CD4-positive, alpha-beta memory T cell (primary cell): Measurements from ENCODE around the gene LAMA3. TPM values are rescaled to one million over a fixed set of nuclear protein-coding genes. Genes with fewer than 3 reads are reported as not detected.

Experiments used
- CTCF ChIA-PET: fragments of 350-600 bp; sonication (Branson Sonifier 250); formaldehyde crosslinking; loops from one replicate; lab custom pipeline; 2021; ENCODE audit warnings: inconsistent platforms; ENCODE audit not compliant: partially characterized antibody; lab: Charles Lee
- POLR2A ChIA-PET: fragments of 350-600 bp; sonication (Branson Sonifier 250); formaldehyde crosslinking; loops from one replicate; lab custom pipeline; 2021; ENCODE audit not compliant: partially characterized antibody; lab: Charles Lee
- DNase-seq, 5 donors: peaks; one replicate each; pipeline versions ENCODE4 v3.0.0 to v3.0.0-alpha.2; 2020 to 2022; ENCODE audit warnings: mixed read lengths in 1 of 5
- H3K27ac ChIP-seq: one replicate; pipeline ENCODE4 v1.7.0; 2013; ENCODE audit warnings: low read depth, low read length
- H3K27me3 ChIP-seq: 2 replicates; pipeline ENCODE4 v1.7.0; 2013; ENCODE audit warnings: mild to moderate bottlenecking, low read length, moderate library complexity; ENCODE audit not compliant: insufficient read depth
- H3K36me3 ChIP-seq: 2 replicates; pipeline ENCODE4 v1.7.0; 2013; ENCODE audit warnings: mild to moderate bottlenecking, low read length, moderate library complexity; ENCODE audit not compliant: insufficient read depth
- H3K4me1 ChIP-seq: 2 replicates; pipeline ENCODE4 v1.7.0; 2013; ENCODE audit warnings: mild to moderate bottlenecking, low read length, moderate library complexity; ENCODE audit not compliant: insufficient read depth
- H3K4me3 ChIP-seq, 2 donors: one replicate each; pipeline ENCODE4 v1.7.0; 2013; ENCODE audit warnings: low read length in 2 of 2, mild to moderate bottlenecking in 1 of 2
- H3K9me3 ChIP-seq, 2 donors: one replicate each; pipeline ENCODE4 v1.7.0; 2013; ENCODE audit warnings: low read length in 2 of 2, control low read depth in 1 of 2; ENCODE audit not compliant: control insufficient read depth in 1 of 2
- H3K27ac Mint-ChIP-seq, 7 donors: one replicate each; pipeline ENCODE4 v1.8.0; 2020 to 2021; ENCODE audit warnings: mixed read lengths in 7 of 7, mild to moderate bottlenecking in 6 of 7, inconsistent platforms in 3 of 7, moderate library complexity in 3 of 7
- H3K27me3 Mint-ChIP-seq, 2 donors: one replicate each; pipeline ENCODE4 v1.8.0; 2020 to 2021; ENCODE audit warnings: mixed read lengths in 2 of 2
- H3K36me3 Mint-ChIP-seq, 2 donors: one replicate each; pipeline ENCODE4 v1.8.0; 2020 to 2021; ENCODE audit warnings: mixed read lengths in 2 of 2, inconsistent platforms in 1 of 2, mild to moderate bottlenecking in 1 of 2
- H3K4me1 Mint-ChIP-seq, 4 donors: one replicate each; pipeline ENCODE4 v1.8.0; 2020 to 2021; ENCODE audit warnings: mixed read lengths in 4 of 4, mild to moderate bottlenecking in 1 of 4
- H3K4me3 Mint-ChIP-seq, 8 donors: one replicate each; pipeline ENCODE4 v1.8.0; 2020 to 2021; ENCODE audit warnings: mixed read lengths in 8 of 8, mild to moderate bottlenecking in 7 of 8, moderate library complexity in 6 of 8, inconsistent platforms in 3 of 8
- H3K9me3 Mint-ChIP-seq, 8 donors: one replicate each; pipeline ENCODE4 v1.8.0; 2020 to 2021; ENCODE audit warnings: mixed read lengths in 8 of 8, mild to moderate bottlenecking in 5 of 8, inconsistent platforms in 3 of 8, moderate library complexity in 1 of 8
- intact Hi-C: fragments of 100-400 bp; cut with micrococcal nuclease; formaldehyde crosslinking; loops from one replicate; pipeline ENCODE4 v1.15.1; 2023
- polyA plus RNA-seq, 2 donors: library from polyadenylated mRNA; unstranded; fragments of 300-500 nt; fragmentation: Illumina TruSeq; gene quantifications; one replicate each; pipeline ENCODE4 v1.2.3, GENCODE V29; 2021
- total RNA-seq, 2 experiments: library from RNA; stranded (reverse); gene quantifications; one replicate each; pipeline ENCODE4 v1.2.3, GENCODE V29; 2021

Gene LAMA3
- total and polyA plus RNA-seq, 4 experiments from 2014 or later = not detected

- Mint-ChIP-seq H3K36me3 (no peaks in the 10 kb centered on the region), H3K4me3 (peak overlapping the region in 7 of 8 donors; percentile 33 to 75 (median 66)), H3K27me3 (no peaks in the 10 kb centered on the region), H3K27ac (peak overlapping the region; percentile 12 to 89 (median 49)), H3K4me1 (peaks cover 36 to 71% (median 53%) of the 10 kb centered on the region in 4 donors), H3K9me3 (no peaks in the 10 kb centered on the region)
- intact Hi-C loops = no loop called here
- Histone ChIP-seq H3K9me3 (no peaks in the 10 kb centered on the region), H3K4me3 (no peak overlapping the region), H3K27ac (no peak overlapping the region), H3K36me3 (no peaks in the 10 kb centered on the region), H3K4me1 (peaks cover 58% of the 10 kb centered on the region), H3K27me3 (no peaks in the 10 kb centered on the region)
- DNase-seq = peak; percentile 22 to 49 (median 34)
- ChIA-PET POLR2A (interaction anchor here (0.9 to 1.0 kb wide), 3 partner anchors 9 to 68 kb away, joined by 3 to 4 read pairs (median 3); no protein-coding TSS in a partner anchor), CTCF (interaction anchor here (1.5 to 5.5 kb wide), 2 partner anchors 16 to 76 kb away, joined by 6 to 26 read pairs; no protein-coding TSS in a partner anchor)
Observed at GRCh38 chr18:23935804-23936203, 246.6 kb downstream of the LAMA3 start.

GRCh38 chr18:23936381-23936958, 247.2 kb downstream of the LAMA3 start:
- Histone ChIP-seq H3K4me1 (peaks cover 58% of the 10 kb centered on the region), H3K9me3 (no peaks in the 10 kb centered on the region), H3K27me3 (no peaks in the 10 kb centered on the region), H3K4me3 (no peak overlapping the region), H3K36me3 (no peaks in the 10 kb centered on the region), H3K27ac (no peak overlapping the region)
- intact Hi-C loops = no loop called here
- ChIA-PET CTCF (interaction anchor here (0.6 to 5.5 kb wide), 3 partner anchors 17 to 75 kb away, joined by 3 to 26 read pairs (median 6); no protein-coding TSS in a partner anchor), POLR2A (interaction anchor here (0.9 to 1.0 kb wide), 3 partner anchors 10 to 67 kb away, joined by 3 to 4 read pairs (median 3); no protein-coding TSS in a partner anchor)
- H3K27me3 Mint-ChIP-seq = no peaks in the 10 kb centered on the region
- peak overlapping the region in 6 of 7 donors; percentile 0 to 84 (median 62) for H3K27ac Mint-ChIP-seq
- peaks cover 36 to 68% (median 50%) of the 10 kb centered on the region in 4 donors for H3K4me1 Mint-ChIP-seq
- no peaks in the 10 kb centered on the region for H3K36me3 Mint-ChIP-seq
- H3K4me3 Mint-ChIP-seq = peak overlapping the region in 6 of 8 donors; percentile 5 to 65 (median 34)
- DNase-seq = no peak
- no peaks in the 10 kb centered on the region for H3K9me3 Mint-ChIP-seq

DNA sequence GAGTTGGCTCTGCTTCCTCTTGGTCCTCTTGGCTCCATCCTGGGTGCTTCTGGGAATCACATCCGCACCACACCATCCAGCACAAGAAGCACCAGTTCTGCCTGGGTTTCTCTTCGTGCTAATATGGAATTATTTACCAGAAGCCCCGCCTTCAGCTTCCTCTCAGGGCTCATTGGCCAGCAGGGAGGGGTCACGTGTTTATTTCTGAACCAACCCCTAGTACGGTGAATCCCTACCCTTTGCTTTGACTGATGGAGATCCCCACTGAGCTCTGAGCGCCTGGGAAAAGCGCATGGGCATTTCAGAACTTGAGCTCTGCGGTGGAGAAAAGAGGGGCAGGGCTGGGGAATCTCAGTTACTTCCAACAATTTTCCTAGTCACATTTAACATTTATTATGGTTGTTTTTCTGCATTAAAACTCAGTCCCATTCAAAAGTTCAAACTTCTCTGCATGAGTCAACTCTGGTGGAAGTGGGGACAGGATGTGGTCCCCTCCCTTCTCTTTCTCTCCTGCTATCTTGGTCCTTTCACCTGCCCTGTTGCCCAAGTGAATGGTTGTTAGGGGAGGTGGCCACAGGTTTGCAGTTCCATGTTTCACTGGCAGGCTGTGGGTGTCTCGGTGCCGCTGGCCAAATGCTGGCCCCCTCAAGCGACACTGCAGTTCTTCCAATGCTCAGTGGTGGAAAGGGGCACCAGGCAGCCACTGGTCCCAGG, 248.9 kb downstream of the LAMA3 start:
- Histone ChIP-seq H3K9me3 (no peaks in the 10 kb centered on the region), H3K27ac (no peak overlapping the region), H3K27me3 (no peaks in the 10 kb centered on the region), H3K36me3 (no peaks in the 10 kb centered on the region), H3K4me1 (peaks cover 70% of the 10 kb centered on the region), H3K4me3 (peak overlapping the region in 1 of 2 donors; percentile 0)
- intact Hi-C loops = no loop called here
- peak in 3 of 5 donors; percentile 19 to 54 (median 26) for DNase-seq
- CTCF ChIA-PET = interaction anchor here (1.2 kb wide), 1 partner anchor 12 kb away, joined by 5 read pairs; no protein-coding TSS in a partner anchor
- H3K4me1 Mint-ChIP-seq = peaks cover 45 to 80% (median 60%) of the 10 kb centered on the region in 4 donors
- H3K36me3 Mint-ChIP-seq = no peaks in the 10 kb centered on the region
- no peaks in the 10 kb centered on the region for H3K27me3 Mint-ChIP-seq
- no peaks in the 10 kb centered on the region for H3K9me3 Mint-ChIP-seq
- H3K27ac Mint-ChIP-seq = peak overlapping the region in 5 of 7 donors; percentile 13 to 70 (median 54)
- POLR2A ChIA-PET = interaction anchor here (0.7 to 2.4 kb wide), 5 partner anchors 9 to 63 kb away, joined by 3 to 6 read pairs (median 5); no protein-coding TSS in a partner anchor
- peak overlapping the region in 7 of 8 donors; percentile 19 to 84 (median 57) for H3K4me3 Mint-ChIP-seq

DNA sequence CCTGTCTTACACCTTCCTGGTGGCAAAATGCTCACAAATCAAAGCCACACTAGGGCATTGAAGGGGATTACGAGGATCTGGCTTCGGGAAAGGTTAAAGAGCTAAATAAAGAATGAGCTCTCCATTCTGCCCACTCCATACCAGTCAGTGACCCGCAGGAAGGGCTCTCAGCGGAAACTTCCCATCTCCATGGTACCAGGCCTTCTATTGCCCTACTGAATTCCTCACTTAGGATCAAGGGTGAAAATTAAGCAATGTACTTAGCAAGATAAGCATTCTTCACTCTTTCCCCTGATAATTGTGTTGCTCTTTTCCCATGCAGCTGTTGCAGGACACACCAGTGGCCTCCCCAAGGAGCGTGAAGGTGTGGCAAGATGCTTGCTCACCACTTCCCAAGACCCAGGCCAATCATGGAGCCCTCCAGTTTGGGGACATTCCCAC, 249.7 kb downstream of the LAMA3 start:
- H3K27ac ChIP-seq = no peak overlapping the region
- Mint-ChIP-seq H3K4me1 (peaks cover 45 to 78% (median 63%) of the 10 kb centered on the region in 4 donors), H3K27me3 (no peaks in the 10 kb centered on the region), H3K27ac (peak overlapping the region in 6 of 7 donors; percentile 13 to 70 (median 46)), H3K9me3 (no peaks in the 10 kb centered on the region), H3K4me3 (peak overlapping the region in 4 of 8 donors; percentile 0 to 84 (median 50)), H3K36me3 (no peaks in the 10 kb centered on the region)
- intact Hi-C loops = no loop called here
- H3K9me3 ChIP-seq = no peaks in the 10 kb centered on the region
- H3K36me3 ChIP-seq = no peaks in the 10 kb centered on the region
- peaks cover 72% of the 10 kb centered on the region for H3K4me1 ChIP-seq
- ChIA-PET CTCF (interaction anchor here (1.2 to 1.5 kb wide), 2 partner anchors 14 to 20 kb away, joined by 7 to 10 read pairs; no protein-coding TSS in a partner anchor), POLR2A (interaction anchor here (1.0 to 2.4 kb wide), 4 partner anchors 10 to 62 kb away, joined by 3 to 6 read pairs (median 5); no protein-coding TSS in a partner anchor)
- no peaks in the 10 kb centered on the region for H3K27me3 ChIP-seq
- no peak for DNase-seq
- H3K4me3 ChIP-seq = no peak overlapping the region

DNA sequence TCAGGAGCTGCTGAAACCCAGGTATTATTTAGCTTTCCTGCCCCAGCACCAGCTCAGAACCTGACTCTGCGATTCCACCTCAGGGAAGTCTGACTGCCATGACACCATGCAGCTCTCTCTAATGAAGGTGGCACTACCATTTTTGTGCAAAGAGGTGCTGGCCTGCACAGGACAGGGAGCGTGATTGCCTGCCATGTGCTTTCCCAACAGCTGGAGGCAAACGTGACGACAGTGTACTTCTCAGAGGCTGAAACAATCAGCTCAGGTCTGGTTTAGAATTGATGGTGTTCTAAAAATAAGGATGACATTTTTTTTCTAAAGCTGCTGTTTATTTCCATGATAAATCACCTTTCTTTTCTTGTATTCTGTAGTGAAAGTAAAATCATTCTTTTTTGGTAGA, 250.1 kb downstream of the LAMA3 start:
- Histone ChIP-seq H3K27ac (no peak overlapping the region), H3K4me3 (no peak overlapping the region), H3K9me3 (no peaks in the 10 kb centered on the region), H3K27me3 (no peaks in the 10 kb centered on the region), H3K36me3 (no peaks in the 10 kb centered on the region), H3K4me1 (peaks cover 72% of the 10 kb centered on the region)
- no peaks in the 10 kb centered on the region for H3K36me3 Mint-ChIP-seq
- POLR2A ChIA-PET = interaction anchor here (1.0 to 2.4 kb wide), 4 partner anchors 10 to 61 kb away, joined by 3 to 6 read pairs (median 5); no protein-coding TSS in a partner anchor
- intact Hi-C loops = no loop called here
- H3K4me3 Mint-ChIP-seq = peak overlapping the region in 3 of 8 donors; percentile 0 to 67 (median 17)
- H3K27me3 Mint-ChIP-seq = no peaks in the 10 kb centered on the region
- CTCF ChIA-PET = interaction anchor here (1.2 to 1.5 kb wide), 2 partner anchors 14 to 21 kb away, joined by 7 to 10 read pairs; no protein-coding TSS in a partner anchor
- peak overlapping the region in 3 of 7 donors; percentile 2 to 70 (median 36) for H3K27ac Mint-ChIP-seq
- peaks cover 45 to 78% (median 61%) of the 10 kb centered on the region in 4 donors for H3K4me1 Mint-ChIP-seq
- DNase-seq = no peak
- H3K9me3 Mint-ChIP-seq = no peaks in the 10 kb centered on the region

DNA sequence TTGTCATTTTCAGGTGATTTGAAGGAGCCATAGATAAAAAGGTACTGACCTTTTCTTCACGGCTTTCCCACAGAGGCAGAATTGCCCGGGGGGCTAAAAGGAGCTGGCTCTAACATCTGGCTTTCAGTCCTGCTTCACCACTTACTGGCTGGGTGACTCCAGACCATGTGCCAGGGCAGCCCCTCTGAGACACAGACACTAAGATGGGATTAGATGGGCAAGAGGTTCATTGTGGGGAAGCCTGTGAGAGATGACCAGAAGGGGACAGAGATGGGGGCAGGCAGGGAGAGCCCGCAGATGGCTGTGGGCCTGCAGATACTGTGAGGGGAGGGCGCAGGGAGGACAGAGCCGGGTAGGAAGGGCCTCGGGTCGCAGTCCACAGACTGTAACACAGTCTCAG, 250.6 kb downstream of the LAMA3 start:
- intact Hi-C loops = no loop called here
- Mint-ChIP-seq H3K27me3 (no peaks in the 10 kb centered on the region), H3K4me3 (no peak overlapping the region), H3K36me3 (no peaks in the 10 kb centered on the region), H3K4me1 (peaks cover 42 to 75% (median 59%) of the 10 kb centered on the region in 4 donors), H3K9me3 (no peaks in the 10 kb centered on the region), H3K27ac (peak overlapping the region in 2 of 7 donors; percentile 37 to 76)
- Histone ChIP-seq H3K27ac (no peak overlapping the region), H3K27me3 (no peaks in the 10 kb centered on the region), H3K9me3 (no peaks in the 10 kb centered on the region), H3K4me3 (no peak overlapping the region), H3K4me1 (peaks cover 66% of the 10 kb centered on the region), H3K36me3 (no peaks in the 10 kb centered on the region)
- CTCF ChIA-PET = interaction anchor here (1.2 to 1.5 kb wide), 2 partner anchors 13 to 21 kb away, joined by 7 to 10 read pairs; no protein-coding TSS in a partner anchor
- POLR2A ChIA-PET = interaction anchor here (2.4 kb wide), 1 partner anchor 11 kb away, joined by 6 read pairs; no protein-coding TSS in a partner anchor
- no peak for DNase-seq
